CD8-positive, alpha-beta memory T cell (primary cell): ENCODE results near the gene ATP5F1D. TPM values are rescaled to one million over a fixed set of nuclear protein-coding genes. Genes with fewer than 3 reads are reported as not detected.
"Not testable (repeated sequence)": the region's sequence is repeated elsewhere in the genome, so short reads cannot be mapped to it uniquely, and the experiment has no call there.

ENCODE experiments used
- CTCF ChIA-PET: fragments of 350-600 bp; sonication (Branson Sonifier 250); formaldehyde crosslinking; loops from one replicate; lab custom pipeline; 2021; ENCODE audit warnings: antibody characterized with exemption; lab: Charles Lee
- POLR2A ChIA-PET: fragments of 350-600 bp; sonication (Branson Sonifier 250); formaldehyde crosslinking; loops from one replicate; lab custom pipeline; 2021; ENCODE audit warnings: antibody characterized with exemption; lab: Charles Lee
- DNase-seq, 5 donors: peaks; one replicate each; pipeline versions ENCODE4 v3.0.0 to v3.0.0-alpha.2; 2020 to 2022; ENCODE audit warnings: mixed read lengths in 1 of 5
- H3K27ac ChIP-seq: one replicate; pipeline ENCODE4 v1.7.0; 2013; ENCODE audit warnings: low read depth, mild to moderate bottlenecking, low read length, moderate library complexity
- H3K27me3 ChIP-seq: 2 replicates; pipeline ENCODE4 v1.7.0; 2013; ENCODE audit warnings: low read length, mild to moderate bottlenecking; ENCODE audit not compliant: insufficient read depth, poor library complexity, severe bottlenecking
- H3K36me3 ChIP-seq: 2 replicates; pipeline ENCODE4 v1.7.0; 2013; ENCODE audit warnings: mild to moderate bottlenecking, low read length, moderate library complexity; ENCODE audit not compliant: insufficient read depth
- H3K4me1 ChIP-seq: 2 replicates; pipeline ENCODE4 v1.7.0; 2013; ENCODE audit warnings: mild to moderate bottlenecking, low read length, moderate library complexity; ENCODE audit not compliant: insufficient read depth
- H3K4me3 ChIP-seq: 2 replicates; pipeline ENCODE4 v1.7.0; 2013; ENCODE audit warnings: mild to moderate bottlenecking, low read length
- H3K9me3 ChIP-seq: 2 replicates; pipeline ENCODE4 v1.7.0; 2013; ENCODE audit warnings: mild to moderate bottlenecking, low read length
- H3K27ac Mint-ChIP-seq, 8 donors: one replicate each; pipeline ENCODE4 v1.8.0; 2020 to 2021; ENCODE audit warnings: mixed read lengths in 8 of 8, mild to moderate bottlenecking in 6 of 8, inconsistent platforms in 3 of 8, moderate library complexity in 3 of 8
- H3K27me3 Mint-ChIP-seq, 2 donors: one replicate each; pipeline ENCODE4 v1.8.0; 2020 to 2021; ENCODE audit warnings: mixed read lengths in 2 of 2, mild to moderate bottlenecking in 1 of 2, moderate library complexity in 1 of 2
- H3K36me3 Mint-ChIP-seq, 3 donors: one replicate each; pipeline ENCODE4 v1.8.0; 2020 to 2021; ENCODE audit warnings: mixed read lengths in 3 of 3, inconsistent platforms in 1 of 3, mild to moderate bottlenecking in 1 of 3
- H3K4me1 Mint-ChIP-seq, 3 donors: one replicate each; pipeline ENCODE4 v1.8.0; 2020 to 2021; ENCODE audit warnings: mixed read lengths in 3 of 3, inconsistent platforms in 1 of 3, mild to moderate bottlenecking in 1 of 3
- H3K4me3 Mint-ChIP-seq, 7 donors: one replicate each; pipeline ENCODE4 v1.8.0; 2020 to 2021; ENCODE audit warnings: mixed read lengths in 7 of 7, mild to moderate bottlenecking in 6 of 7, moderate library complexity in 4 of 7, inconsistent platforms in 2 of 7
- H3K9me3 Mint-ChIP-seq, 5 donors: one replicate each; pipeline ENCODE4 v1.8.0; 2020 to 2022; ENCODE audit warnings: mixed read lengths in 5 of 5, mild to moderate bottlenecking in 3 of 5, moderate library complexity in 2 of 5, inconsistent platforms in 1 of 5
- polyA plus RNA-seq: library from polyadenylated mRNA; unstranded; fragments of 300-500 nt; fragmentation: Illumina TruSeq; gene quantifications from one replicate; pipeline ENCODE4 v1.2.3, GENCODE V29; 2021
- total RNA-seq, 2 experiments: library from RNA; stranded (reverse); gene quantifications; one replicate each; pipeline ENCODE4 v1.2.3, GENCODE V29; 2021

Gene ATP5F1D
- total and polyA plus RNA-seq, 3 experiments from 2014 or later: 179 to 271 (median 180) TPM

DNA sequence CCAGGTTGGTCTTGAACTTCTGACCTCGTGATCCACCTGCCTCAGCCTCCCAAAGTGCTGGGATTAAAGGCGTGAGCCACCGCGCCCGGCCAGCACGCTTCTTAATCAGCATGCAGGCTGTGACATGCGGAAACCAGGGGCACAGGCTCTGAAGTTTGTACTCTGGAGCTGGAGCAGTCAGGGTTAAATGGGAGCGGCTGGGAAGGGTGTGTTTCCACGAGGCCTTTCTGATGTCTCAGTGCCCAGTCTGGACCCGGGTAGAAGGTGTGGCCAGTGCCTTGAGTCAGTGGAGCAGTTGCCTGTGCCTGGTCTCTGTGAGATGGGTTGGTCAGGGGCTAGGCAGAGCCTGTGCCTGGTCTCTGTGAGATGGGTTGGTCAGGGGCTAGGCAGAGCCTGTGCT, 32.7 kb upstream of the ATP5F1D start:
- H3K36me3 Mint-ChIP-seq: peaks cover 0 to 35% (median 2%) of the 10 kb centered on the region in 3 donors
- CTCF ChIA-PET: interaction anchor here (1.2 kb wide), 1 partner anchor 17 kb away, joined by 4 read pairs; no protein-coding TSS in a partner anchor
- DNase-seq, H3K27ac ChIP-seq, H3K36me3 ChIP-seq, H3K27me3 ChIP-seq, H3K27me3 Mint-ChIP-seq, H3K4me3 ChIP-seq, POLR2A ChIA-PET, H3K9me3 ChIP-seq, H3K9me3 Mint-ChIP-seq: not testable (repeated sequence)
- H3K4me3 Mint-ChIP-seq: peak overlapping the region in 4 of 7 donors; percentile 37 to 98 (median 42)
- H3K27ac Mint-ChIP-seq: peak overlapping the region in 1 of 8 donors; percentile 12
- H3K4me1 ChIP-seq: peaks cover 44% of the 10 kb centered on the region
- peaks cover 15 to 50% (median 27%) of the 10 kb centered on the region in 3 donors for H3K4me1 Mint-ChIP-seq

- Mint-ChIP-seq H3K36me3 (peaks cover 0 to 40% (median 2%) of the 10 kb centered on the region in 3 donors), H3K27ac (peak overlapping the region in 2 of 8 donors; percentile 14 to 38), H3K4me3 (peak overlapping the region in 4 of 7 donors; percentile 22 to 42 (median 30)), H3K4me1 (peaks cover 17 to 51% (median 29%) of the 10 kb centered on the region in 3 donors), H3K27me3 (no peaks in the 10 kb centered on the region), H3K9me3 (no peaks in the 10 kb centered on the region)
- H3K4me3 ChIP-seq: no peak overlapping the region
- H3K4me1 ChIP-seq: peaks cover 40% of the 10 kb centered on the region
- ChIA-PET CTCF (no interaction called here), POLR2A (no interaction called here)
- no peaks in the 10 kb centered on the region for H3K36me3 ChIP-seq
- no peak overlapping the region for H3K27ac ChIP-seq
- no peak for DNase-seq
- H3K9me3 ChIP-seq: no peaks in the 10 kb centered on the region
- no peaks in the 10 kb centered on the region for H3K27me3 ChIP-seq
Observed at GRCh38 chr19:1210227-1210538, 31.4 kb upstream of the ATP5F1D start.

- H3K9me3 Mint-ChIP-seq: no peaks in the 10 kb centered on the region
- no peak overlapping the region for H3K4me3 ChIP-seq
- peak overlapping the region in 1 of 8 donors; percentile 42 for H3K27ac Mint-ChIP-seq
- H3K27me3 ChIP-seq: no peaks in the 10 kb centered on the region
- H3K36me3 Mint-ChIP-seq: peaks cover 0 to 45% (median 2%) of the 10 kb centered on the region in 3 donors
- H3K27ac ChIP-seq: no peak overlapping the region
- POLR2A ChIA-PET: interaction anchor here (0.8 kb wide), 1 partner anchor 8 kb away, joined by 6 read pairs; no protein-coding TSS in a partner anchor
- H3K4me1 ChIP-seq: peaks cover 38% of the 10 kb centered on the region
- H3K4me1 Mint-ChIP-seq: peaks cover 17 to 52% (median 28%) of the 10 kb centered on the region in 3 donors
- DNase-seq: no peak
- peak overlapping the region in 3 of 7 donors; percentile 19 to 32 (median 19) for H3K4me3 Mint-ChIP-seq
- no peaks in the 10 kb centered on the region for H3K27me3 Mint-ChIP-seq
- CTCF ChIA-PET: interaction anchor here (0.7 kb wide), 1 partner anchor 18 kb away, joined by 3 read pairs; no protein-coding TSS in a partner anchor
- H3K9me3 ChIP-seq: no peaks in the 10 kb centered on the region
- no peaks in the 10 kb centered on the region for H3K36me3 ChIP-seq
Observed at GRCh38 chr19:1211494-1212234, 29.9 kb upstream of the ATP5F1D start.

GRCh38 chr19:1213391-1214286, 27.9 kb upstream of the ATP5F1D start:
- ChIA-PET POLR2A (interaction anchor here (0.5 to 0.6 kb wide), 2 partner anchors 11 to 27 kb away, joined by 3 to 4 read pairs; no protein-coding TSS in a partner anchor), CTCF (interaction anchor here (0.7 to 1.3 kb wide), 2 partner anchors 11 kb away, joined by 3 read pairs; no protein-coding TSS in a partner anchor)
- H3K9me3 Mint-ChIP-seq: no peaks in the 10 kb centered on the region
- no peaks in the 10 kb centered on the region for H3K27me3 Mint-ChIP-seq
- H3K4me3 ChIP-seq: no peak overlapping the region
- no peaks in the 10 kb centered on the region for H3K9me3 ChIP-seq
- peak overlapping the region in 6 of 7 donors; percentile 23 to 83 (median 57) for H3K4me3 Mint-ChIP-seq
- no peaks in the 10 kb centered on the region for H3K36me3 ChIP-seq
- peak in 3 of 5 donors; percentile 21 to 50 (median 36) for DNase-seq
- peaks cover 17 to 44% (median 20%) of the 10 kb centered on the region in 3 donors for H3K4me1 Mint-ChIP-seq
- peak overlapping the region; percentile 33 to 91 (median 70) for H3K27ac Mint-ChIP-seq
- H3K27me3 ChIP-seq: no peaks in the 10 kb centered on the region
- H3K4me1 ChIP-seq: peaks cover 37% of the 10 kb centered on the region
- H3K27ac ChIP-seq: no peak overlapping the region
- H3K36me3 Mint-ChIP-seq: peaks cover 0 to 43% (median 2%) of the 10 kb centered on the region in 3 donors

DNA sequence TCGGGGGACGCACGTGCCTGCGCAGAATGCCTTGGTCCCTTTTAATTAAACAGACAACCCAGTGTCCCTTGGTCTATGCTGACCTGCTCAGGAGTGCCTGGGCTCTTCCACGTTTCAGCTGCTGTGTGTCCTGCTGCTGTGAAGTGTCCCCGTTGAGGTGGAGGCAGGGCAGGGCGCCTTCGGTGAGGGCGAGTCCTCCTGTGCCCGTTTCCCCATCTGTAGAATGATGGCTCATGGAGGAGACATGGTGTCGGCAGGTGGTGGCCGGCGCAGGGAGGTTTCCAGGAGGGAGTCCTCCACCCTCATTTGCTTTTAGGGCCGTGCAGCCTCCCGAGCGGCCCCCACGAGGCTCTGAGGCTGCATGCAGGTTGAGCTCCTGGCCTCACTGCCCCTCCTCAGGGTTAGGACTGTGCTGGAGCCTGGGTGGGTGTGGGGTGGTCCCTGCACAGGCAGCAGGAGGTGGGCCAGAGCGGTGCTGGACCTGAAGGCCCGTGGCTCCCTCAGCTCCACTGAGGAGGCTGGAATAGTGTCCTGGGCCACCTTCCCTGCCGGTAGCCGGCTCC, 27.2 kb upstream of the ATP5F1D start:
- Mint-ChIP-seq H3K36me3 (peaks cover 0 to 43% (median 2%) of the 10 kb centered on the region in 3 donors), H3K27ac (peak overlapping the region in 7 of 8 donors; percentile 46 to 91 (median 75)), H3K4me3 (peak overlapping the region in 2 of 7 donors; percentile 76 to 83), H3K4me1 (peaks cover 16 to 40% (median 20%) of the 10 kb centered on the region in 3 donors), H3K27me3 (no peaks in the 10 kb centered on the region), H3K9me3 (no peaks in the 10 kb centered on the region)
- no peak overlapping the region for H3K4me3 ChIP-seq
- H3K4me1 ChIP-seq: peaks cover 31% of the 10 kb centered on the region
- DNase-seq: no peak
- H3K9me3 ChIP-seq: no peaks in the 10 kb centered on the region
- ChIA-PET POLR2A (no interaction called here), CTCF (interaction anchor here (1.3 kb wide), 1 partner anchor 12 kb away, joined by 3 read pairs; no protein-coding TSS in a partner anchor)
- no peaks in the 10 kb centered on the region for H3K36me3 ChIP-seq
- H3K27me3 ChIP-seq: no peaks in the 10 kb centered on the region
- H3K27ac ChIP-seq: no peak overlapping the region

DNA sequence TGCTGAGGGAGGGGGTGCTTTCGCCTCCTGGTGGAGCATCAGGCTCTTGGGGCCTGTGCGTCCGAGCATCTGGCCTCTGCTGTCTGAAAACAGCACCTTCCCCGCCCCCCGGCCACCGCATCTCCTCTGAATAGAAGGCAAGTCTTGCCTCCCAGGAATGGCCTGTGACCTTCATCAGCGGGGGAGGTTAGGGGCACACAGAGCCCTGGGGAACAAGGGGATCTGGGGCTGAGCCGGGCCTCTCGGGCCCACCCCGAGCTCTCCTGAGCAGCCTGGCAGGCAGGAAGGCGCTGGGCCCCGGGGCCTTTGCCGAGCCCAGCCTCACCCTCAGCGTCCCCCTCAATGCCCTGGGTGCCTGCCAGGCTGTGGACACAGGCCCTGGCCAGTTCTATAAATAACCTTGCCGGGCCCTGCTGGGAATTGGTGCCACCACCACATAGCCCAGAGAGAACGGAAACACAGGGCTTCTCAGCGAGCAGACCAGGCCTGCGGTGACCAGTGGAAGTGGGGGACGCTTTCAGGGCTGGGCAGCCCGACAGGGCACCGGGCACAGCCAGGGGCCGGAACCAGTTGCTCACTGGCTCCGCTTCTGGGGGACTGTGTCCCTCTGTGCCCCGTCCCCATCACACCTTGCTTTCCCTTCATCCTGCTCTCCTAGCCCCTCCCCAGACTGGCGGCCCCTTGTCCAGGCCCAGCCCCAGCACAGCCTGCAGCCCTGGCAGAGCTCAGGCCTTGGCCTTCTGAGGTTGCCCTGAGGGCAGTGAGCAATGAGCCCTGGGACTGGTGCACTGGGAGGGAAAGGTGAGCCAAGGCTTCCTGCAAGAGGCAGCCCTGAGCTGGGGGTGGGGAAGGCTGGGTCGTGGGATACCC, 26.5 kb upstream of the ATP5F1D start:
- CTCF ChIA-PET: interaction anchor here (1.3 kb wide), 1 partner anchor 12 kb away, joined by 3 read pairs; no protein-coding TSS in a partner anchor
- H3K27me3 Mint-ChIP-seq: no peaks in the 10 kb centered on the region
- peaks cover 25% of the 10 kb centered on the region for H3K4me1 ChIP-seq
- H3K4me3 ChIP-seq: no peak overlapping the region
- peaks cover 0 to 39% (median 2%) of the 10 kb centered on the region in 3 donors for H3K36me3 Mint-ChIP-seq
- H3K27me3 ChIP-seq: no peaks in the 10 kb centered on the region
- H3K9me3 ChIP-seq: no peaks in the 10 kb centered on the region
- no peaks in the 10 kb centered on the region for H3K9me3 Mint-ChIP-seq
- H3K27ac ChIP-seq: no peak overlapping the region
- peaks cover 13 to 34% (median 17%) of the 10 kb centered on the region in 3 donors for H3K4me1 Mint-ChIP-seq
- H3K4me3 Mint-ChIP-seq: no peak overlapping the region
- DNase-seq: no peak
- H3K36me3 ChIP-seq: no peaks in the 10 kb centered on the region
- H3K27ac Mint-ChIP-seq: no peak overlapping the region
- POLR2A ChIA-PET: interaction anchor here (0.6 to 0.7 kb wide), 2 partner anchors 23 to 41 kb away, joined by 3 read pairs; partner anchors contain the start of genes CBARP and SBNO2
